Neural progenitor cell (in vitro differentiated cells): ENCODE data around the gene TRAF5. TPM values are rescaled to one million over a fixed set of nuclear protein-coding genes. Genes with fewer than 3 reads are reported as not detected.
A peak's percentile ranks its signal among the peaks of the same experiment; 100 is the strongest.
"Not testable (repeated sequence)": the region's sequence is repeated elsewhere in the genome, so short reads cannot be mapped to it uniquely, and the experiment has no call there.

ENCODE experiments used
- DNase-seq: peaks from one replicate; pipeline ENCODE4 v3.0.0-alpha.2; 2016; ENCODE audit warnings: low spot score
- H2AFZ ChIP-seq: fragments of 200-600 bp; sonication (generic); replicated peaks from 2 replicates; pipeline ENCODE4 v1.6.1; 2016; ENCODE audit warnings: antibody characterized with exemption
- H3F3A ChIP-seq: fragments of 200-600 bp; sonication (generic); 2 replicates; pipeline ENCODE4 v1.6.1; 2016; ENCODE audit warnings: antibody characterized with exemption, low read depth
- H3K27ac ChIP-seq: fragments of 200-600 bp; sonication (generic); 2 replicates; pipeline ENCODE4 v1.5.1; 2016; ENCODE audit warnings: mild to moderate bottlenecking
- H3K27me3 ChIP-seq: fragments of 200-600 bp; sonication (generic); 2 replicates; pipeline ENCODE4 v1.6.1; 2016; ENCODE audit warnings: mild to moderate bottlenecking, moderate library complexity
- H3K36me3 ChIP-seq: fragments of 200-600 bp; sonication (generic); 2 replicates; pipeline ENCODE4 v1.5.1; 2016
- H3K4me1 ChIP-seq: fragments of 200-600 bp; sonication (generic); 2 replicates; pipeline ENCODE4 v1.6.1; 2016; ENCODE audit warnings: mixed run types
- H3K4me2 ChIP-seq: fragments of 200-600 bp; sonication (generic); 2 replicates; pipeline ENCODE4 v1.6.1; 2016
- H3K4me3 ChIP-seq: fragments of 200-600 bp; sonication (generic); 2 replicates; pipeline ENCODE4 v1.5.1; 2016
- H3K79me2 ChIP-seq: fragments of 200-600 bp; sonication (generic); 2 replicates; pipeline ENCODE4 v1.6.1; 2016; ENCODE audit warnings: low read depth
- H3K9ac ChIP-seq: fragments of 200-600 bp; sonication (generic); 2 replicates; pipeline ENCODE4 v1.6.1; 2016
- H3K9me3 ChIP-seq: fragments of 200-600 bp; sonication (generic); 2 replicates; pipeline ENCODE4 v1.5.1; 2016; ENCODE audit warnings: low read depth
- H4K20me1 ChIP-seq: fragments of 200-600 bp; sonication (generic); 2 replicates; pipeline ENCODE4 v1.6.1; 2016; ENCODE audit warnings: low read depth
- H3K27ac Mint-ChIP-seq: 3 replicates; pipeline ENCODE4 v1.8.0; 2021; ENCODE audit warnings: mixed read lengths
- H3K27me3 Mint-ChIP-seq: 2 replicates; pipeline ENCODE4 v1.8.0; 2022; ENCODE audit warnings: low read depth, mild to moderate bottlenecking, inconsistent platforms, moderate library complexity, mixed read lengths; ENCODE audit not compliant: insufficient read depth
- H3K36me3 Mint-ChIP-seq: 3 replicates; pipeline ENCODE4 v1.8.0; 2021; ENCODE audit warnings: mixed read lengths
- H3K4me1 Mint-ChIP-seq: 3 replicates; pipeline ENCODE4 v1.8.0; 2021; ENCODE audit warnings: mixed read lengths
- H3K4me3 Mint-ChIP-seq: 3 replicates; pipeline ENCODE4 v1.8.0; 2021; ENCODE audit warnings: mild to moderate bottlenecking, moderate library complexity, mixed read lengths
- H3K9me3 Mint-ChIP-seq: 3 replicates; pipeline ENCODE4 v1.8.0; 2020; ENCODE audit warnings: mixed read lengths
- CTCF ChIP-seq: fragments of 200-600 bp; sonication (generic); IDR thresholded peaks from 2 replicates; pipeline ENCODE4 v1.5.1; 2017; ENCODE audit warnings: antibody characterized with exemption, mild to moderate bottlenecking
- EZH2 ChIP-seq: fragments of 200-600 bp; sonication (generic); IDR thresholded peaks from 2 replicates; pipeline ENCODE4 v1.6.1; 2017; ENCODE audit warnings: antibody characterized with exemption, mild to moderate bottlenecking, moderate library complexity
- EZH2phosphoT487 ChIP-seq: fragments of 200-600 bp; sonication (generic); IDR thresholded peaks from 2 replicates; pipeline ENCODE4 v1.6.1; 2017; ENCODE audit warnings: antibody characterized with exemption
- total RNA-seq: library from RNA; depleted of rRNA; stranded (reverse); fragments of >200 nt; gene quantifications from 2 replicates; pipeline ENCODE4 v1.2.3, GENCODE V29; 2015; ENCODE audit warnings: low replicate concordance

TRAF5 gene
- total RNA-seq, 1 donor from 2014 or later: 36.0 TPM

GRCh38 chr1:211415700-211416099 lies 89.1 kb downstream of the TRAF5 start:
- Mint-ChIP-seq H3K27me3 (no peaks in the 10 kb centered on the region), H3K4me3 (peak overlapping the region; percentile 75), H3K27ac (no peak overlapping the region), H3K4me1 (peaks cover 10% of the 10 kb centered on the region), H3K9me3 (peaks cover 32% of the 10 kb centered on the region), H3K36me3 (peaks cover 10% of the 10 kb centered on the region)
- H3K4me2 ChIP-seq: no peak overlapping the region
- no peaks in the 10 kb centered on the region for H3K4me1 ChIP-seq
- DNase-seq: no peak
- H3K36me3 ChIP-seq: no peaks in the 10 kb centered on the region
- no peak overlapping the region for H2AFZ ChIP-seq
- peaks cover 5% of the 10 kb centered on the region for H3K27me3 ChIP-seq
- TF ChIP-seq EZH2: no peak
- TF ChIP-seq CTCF: no peak
- no peak for TF ChIP-seq EZH2phosphoT487
- H3K9ac ChIP-seq: no peak overlapping the region
- no peak overlapping the region for H3K27ac ChIP-seq
- no peaks in the 10 kb centered on the region for H3K79me2 ChIP-seq
- no peaks in the 10 kb centered on the region for H3F3A ChIP-seq
- H3K9me3 ChIP-seq: no peaks in the 10 kb centered on the region
- no peak overlapping the region for H3K4me3 ChIP-seq
- H4K20me1 ChIP-seq: no peaks in the 10 kb centered on the region

GRCh38 chr1:211416246-211416627 lies 89.6 kb downstream of the TRAF5 start:
- TF ChIP-seq CTCF: peak; percentile 40
- not testable (repeated sequence) for H4K20me1 ChIP-seq, H3K9ac ChIP-seq, H3K27ac Mint-ChIP-seq, H3F3A ChIP-seq, H3K36me3 ChIP-seq, H3K27me3 Mint-ChIP-seq, H3K4me1 Mint-ChIP-seq, H3K79me2 ChIP-seq, H3K9me3 ChIP-seq, H3K27me3 ChIP-seq, H3K27ac ChIP-seq, H3K4me1 ChIP-seq, H2AFZ ChIP-seq, H3K36me3 Mint-ChIP-seq
- Mint-ChIP-seq H3K4me3 (peak overlapping the region; percentile 75), H3K9me3 (peaks cover 31% of the 10 kb centered on the region)
- DNase-seq: peak; percentile 66
- Histone ChIP-seq H3K4me3 (peak overlapping the region; percentile 39), H3K4me2 (peak overlapping the region; percentile 41)

GRCh38 chr1:211416628-211417323 lies 90.1 kb downstream of the TRAF5 start:
- not testable (repeated sequence) for H3K36me3 Mint-ChIP-seq, H2AFZ ChIP-seq, H4K20me1 ChIP-seq, H3K4me1 Mint-ChIP-seq, H3K36me3 ChIP-seq, H3K27ac ChIP-seq, H3K79me2 ChIP-seq, H3K27me3 Mint-ChIP-seq, H3K9me3 ChIP-seq, H3K27ac Mint-ChIP-seq, H3K9ac ChIP-seq, H3K4me1 ChIP-seq, H3F3A ChIP-seq, H3K27me3 ChIP-seq
- Mint-ChIP-seq H3K9me3 (peaks cover 31% of the 10 kb centered on the region), H3K4me3 (peak overlapping the region; percentile 41)
- Histone ChIP-seq H3K4me2 (peak overlapping the region; percentile 41), H3K4me3 (peak overlapping the region; percentile 39)
- peak; percentile 64 for DNase-seq

GRCh38 chr1:211420389-211420788 lies 93.8 kb downstream of the TRAF5 start:
- Histone ChIP-seq H2AFZ (no peak overlapping the region), H3K4me3 (no peak overlapping the region), H3K9me3 (no peaks in the 10 kb centered on the region), H3F3A (no peaks in the 10 kb centered on the region), H3K36me3 (no peaks in the 10 kb centered on the region), H3K4me2 (no peak overlapping the region), H3K79me2 (no peaks in the 10 kb centered on the region), H3K27me3 (peaks cover 5% of the 10 kb centered on the region), H4K20me1 (no peaks in the 10 kb centered on the region), H3K4me1 (no peaks in the 10 kb centered on the region), H3K9ac (no peak overlapping the region), H3K27ac (no peak overlapping the region)
- peaks cover 16% of the 10 kb centered on the region for H3K9me3 Mint-ChIP-seq
- TF ChIP-seq EZH2phosphoT487 (no peak), EZH2 (no peak), CTCF (no peak)
- peaks cover under 1% of the 10 kb centered on the region for H3K27me3 Mint-ChIP-seq
- H3K4me1 Mint-ChIP-seq: peaks cover 10% of the 10 kb centered on the region
- peak; percentile 7 for DNase-seq
- peaks cover 4% of the 10 kb centered on the region for H3K36me3 Mint-ChIP-seq
- H3K27ac Mint-ChIP-seq: no peak overlapping the region
- H3K4me3 Mint-ChIP-seq: no peak overlapping the region
